K562 (cell line): Measurements from ENCODE around the gene IL37. TPM values are rescaled to one million over a fixed set of nuclear protein-coding genes. Genes with fewer than 3 reads are reported as not detected.

ENCODE experiments used
- CBFA2T3 ChIP-seq: fragments of 450-650 bp; IDR thresholded peaks from 2 replicates; pipeline ENCODE4 v1.6.1; 2017
- CBX5 ChIP-seq: IDR thresholded peaks from 2 replicates; pipeline ENCODE4 v1.6.1; 2014; ENCODE audit warnings: low read depth, borderline replicate concordance
- CHD1 ChIP-seq: fragments of 200-600 bp; sonication (generic); IDR thresholded peaks from one replicate; pipeline ENCODE4 v1.6.1; 2012; ENCODE audit warnings: mild to moderate bottlenecking, moderate library complexity, low read length, inconsistent platforms
- CXXC5 ChIP-seq: fragments of 250-450 bp; sonication (Bioruptor Pico); IDR thresholded peaks from 2 replicates; pipeline ENCODE4 v1.8.0; 2022; ENCODE audit warnings: inconsistent platforms, mild to moderate bottlenecking, moderate library complexity
- DPF2 ChIP-seq: fragments of 450-650 bp; IDR thresholded peaks from 2 replicates; pipeline ENCODE4 v1.6.1; 2016
- ETV5 ChIP-seq: sonication (generic); formaldehyde crosslinking; IDR thresholded peaks from 2 replicates; pipeline ENCODE4 v1.4.0; 2020; ENCODE audit warnings: low read depth, mild to moderate bottlenecking, missing genetic modification reagents
- ETV6 ChIP-seq, 3 experiments: fragments of 150-350 bp in 1 of 3; sonication (generic) in 1 of 3; formaldehyde crosslinking in 1 of 3; IDR thresholded peaks; 2 replicates each; pipeline versions ENCODE4 v1.6.1 to v1.8.0; 2014 to 2022; ENCODE audit warnings: borderline replicate concordance in 2 of 3, low read depth in 2 of 3, antibody characterized with exemption in 1 of 3, low read length in 1 of 3, mild to moderate bottlenecking in 1 of 3, missing genetic modification reagents in 1 of 3
- HDGF ChIP-seq: fragments of 450-650 bp; IDR thresholded peaks from 2 replicates; pipeline ENCODE4 v1.6.1; 2016
- KLF10 ChIP-seq: fragments of 250-450 bp; sonication (Bioruptor Pico); IDR thresholded peaks from 2 replicates; pipeline ENCODE4 v1.6.1; 2021; ENCODE audit warnings: matching md5 sums
- MCM3 ChIP-seq: fragments of 450-650 bp; IDR thresholded peaks from 2 replicates; pipeline ENCODE4 v1.6.1; 2016
- MTA2 ChIP-seq: fragments of 450-650 bp; IDR thresholded peaks from 2 replicates; pipeline ENCODE4 v1.6.1; 2016; ENCODE audit warnings: low read depth
- MYC ChIP-seq, 2 experiments: fragments of 250-450 bp in 1 of 2; sonication (Bioruptor Pico) in 1 of 2; IDR thresholded peaks; 2 replicates each; pipeline versions ENCODE4 v1.5.1 to v1.6.1; 2012 to 2021; ENCODE audit warnings: low read depth in 2 of 2, borderline replicate concordance in 1 of 2, improper control_type of control experiment in 1 of 2, low read length in 1 of 2, mild to moderate bottlenecking in 1 of 2, moderate library complexity in 1 of 2
- NCOA4 ChIP-seq: fragments of 450-650 bp; IDR thresholded peaks from 2 replicates; pipeline ENCODE4 v1.6.1; 2018; ENCODE audit warnings: mild to moderate bottlenecking; ENCODE audit not compliant: partially characterized antibody
- NFYB ChIP-seq: IDR thresholded peaks from 2 replicates; pipeline ENCODE4 v1.6.1; 2011; ENCODE audit warnings: mild to moderate bottlenecking, moderate library complexity; ENCODE audit not compliant: insufficient read length; ENCODE audit errors: extremely low read depth
- NR3C1 ChIP-seq: sonication (generic); formaldehyde crosslinking; IDR thresholded peaks from 2 replicates; pipeline ENCODE4 v1.8.1; 2022; ENCODE audit warnings: missing genetic modification reagents
- NUFIP1 ChIP-seq: fragments of 450-650 bp; IDR thresholded peaks from 2 replicates; pipeline ENCODE4 v1.6.1; 2018; ENCODE audit not compliant: partially characterized antibody
- RBFOX2 ChIP-seq: fragments of 200-400 bp; formaldehyde crosslinking; IDR thresholded peaks from 2 replicates; pipeline ENCODE4 v1.6.1; 2017; ENCODE audit warnings: low read depth, mild to moderate bottlenecking, low read length, moderate library complexity
- RBM14 ChIP-seq: fragments of 200-400 bp; formaldehyde crosslinking; IDR thresholded peaks from 2 replicates; pipeline ENCODE4 v1.6.1; 2018; ENCODE audit warnings: low read depth, mild to moderate bottlenecking, low read length, moderate library complexity, borderline replicate concordance; ENCODE audit not compliant: insufficient read depth
- SAP30 ChIP-seq: fragments of 200-600 bp; sonication (generic); IDR thresholded peaks from 2 replicates; pipeline ENCODE4 v1.6.1; 2012; ENCODE audit warnings: borderline replicate concordance, low read depth, mild to moderate bottlenecking, moderate library complexity, low read length, control low read depth, inconsistent platforms; ENCODE audit not compliant: insufficient read depth, poor library complexity, severe bottlenecking
- SETDB1 ChIP-seq: IDR thresholded peaks from one replicate; pipeline ENCODE4 v1.6.1; 2012; ENCODE audit warnings: low read length, control low read depth, inconsistent platforms
- SMAD3 ChIP-seq: fragments of 450-650 bp; formaldehyde crosslinking; conservative IDR thresholded peaks from 2 replicates; pipeline ENCODE4 v1.4.0; 2020; ENCODE audit warnings: mild to moderate bottlenecking
- SPI1 ChIP-seq: IDR thresholded peaks from 2 replicates; pipeline ENCODE4 v1.6.1; 2011; ENCODE audit warnings: low read depth, low read length, control low read depth, borderline replicate concordance
- SRSF3 ChIP-seq: fragments of 200-400 bp; formaldehyde crosslinking; IDR thresholded peaks from 2 replicates; pipeline ENCODE4 v1.6.1; 2016; ENCODE audit warnings: mild to moderate bottlenecking, low read length, moderate library complexity; ENCODE audit not compliant: insufficient read depth
- TRIM24 ChIP-seq, 2 experiments: fragments of 450-650 bp; IDR thresholded peaks; 2 replicates each; pipeline ENCODE4 v1.6.1; 2016
- ZFP1 ChIP-seq: fragments of 450-650 bp; formaldehyde crosslinking; IDR thresholded peaks from 2 replicates; pipeline ENCODE4 v1.4.0; 2020; ENCODE audit warnings: mild to moderate bottlenecking, mixed read lengths
- polyA plus RNA-seq, 8 experiments: library from polyadenylated mRNA; depleted of rRNA in 4 of 8; stranded (reverse) in 5 of 8; unstranded in 3 of 8; fragments of >200 nt; fragmentation: Nextera tagmentation in 2 of 8; fragmentation: Illumina TruSeq in 1 of 8; extraction: Ambion mirVana in 2 of 8; extraction: Trizol in 1 of 8; gene quantifications; 2 replicates each; pipeline versions ENCODE4 v1.2.1 to v1.2.3, GENCODE V29; 2011 to 2014; ENCODE audit warnings: inconsistent platforms in 1 of 8, missing spikeins in 1 of 8
- total RNA-seq, 7 experiments: library from RNA; depleted of rRNA in 6 of 7; stranded (reverse); fragments of >200 nt in 6 of 7; fragmentation: Illumina TruSeq in 2 of 7; extraction: Trizol in 2 of 7; gene quantifications; 2 replicates each; pipeline versions ENCODE4 v1.2.1 to v1.2.3, GENCODE V29; 2011 to 2021; ENCODE audit warnings: low replicate concordance in 1 of 7
- TF ChIP-seq, protein P1 (sequence below): sonication (generic); formaldehyde crosslinking; IDR thresholded peaks from 2 replicates; pipeline ENCODE4 v1.8.1; 2023; ENCODE audit warnings: mild to moderate bottlenecking, missing genetic modification reagents, moderate library complexity
- TF ChIP-seq, protein P2 (sequence below): sonication (generic); formaldehyde crosslinking; IDR thresholded peaks from 2 replicates; pipeline ENCODE4 v1.9.0; 2022; ENCODE audit warnings: mild to moderate bottlenecking, missing genetic modification reagents
- TF ChIP-seq, protein P3 (sequence below): fragments of 450-650 bp; formaldehyde crosslinking; IDR thresholded peaks from 2 replicates; pipeline ENCODE4 v1.4.0; 2022; ENCODE audit warnings: missing genetic modification characterization

The IL37 gene
- total and polyA plus RNA-seq, 9 of the 15 experiments (the other 6 are each of a cell fraction or from before 2014, with no cell fraction given) = not detected

DNA sequence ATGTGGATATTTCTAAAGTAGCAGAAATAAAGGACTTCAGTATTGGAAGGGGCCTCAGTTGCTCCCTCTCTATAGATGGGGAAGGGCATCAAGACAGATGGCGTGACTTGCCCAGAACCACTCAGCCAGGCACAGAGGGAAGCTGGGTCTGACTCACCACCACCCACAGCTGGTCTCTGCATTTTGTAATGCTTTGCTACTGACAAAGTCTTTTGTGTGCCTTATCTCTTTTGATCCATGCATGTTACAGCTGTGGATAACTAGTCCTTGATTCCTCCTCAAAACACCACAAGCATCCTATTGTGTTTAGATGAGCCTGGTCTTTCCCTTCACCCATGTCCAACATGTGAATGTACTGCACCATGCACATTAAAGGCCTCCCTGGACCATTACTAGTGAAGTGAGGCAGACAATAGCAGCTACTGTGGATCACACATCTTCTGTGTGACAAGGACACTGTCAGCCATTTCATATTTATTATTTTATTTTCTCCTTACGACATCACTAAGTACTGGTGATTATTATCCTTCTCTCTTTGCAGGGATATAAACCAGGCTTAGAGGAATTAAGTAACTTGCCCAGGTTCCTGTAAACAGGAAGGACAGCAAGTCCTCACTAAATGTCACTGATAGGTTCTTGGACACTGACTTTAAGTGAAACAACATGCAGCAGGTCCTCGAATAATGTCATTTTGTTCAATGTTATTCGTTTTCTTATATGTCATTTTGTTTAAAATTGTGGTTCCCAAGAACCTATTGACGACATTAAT lies 29.6 kb upstream of the IL37 start (continued):
- no peak for TF ChIP-seq CXXC5
- TF ChIP-seq CHD1 = no peak
- no peak for TF ChIP-seq NR3C1
- TF ChIP-seq NFYB = no peak
- no peak for TF ChIP-seq SRSF3
- TF ChIP-seq ZFP1 = no peak
- no peak for TF ChIP-seq NCOA4
- TF ChIP-seq ETV5 (CRISPR knock-in tag) = no peak
- peak; percentile 87 for TF ChIP-seq CBFA2T3
- no peak for TF ChIP-seq SAP30
- no peak for TF ChIP-seq KLF10
- TF ChIP-seq MCM3 = no peak
- no peak for TF ChIP-seq MYC (IDR thresholded peaks at IDR 0.05; ENCODE audit: low read depth, low read length)
- TF ChIP-seq MYC (CRISPR knock-in tag; IDR thresholded peaks at IDR 0.05; ENCODE audit: borderline replicate concordance, low read depth) = no peak
- TF ChIP-seq RBM14 = no peak
- no peak for TF ChIP-seq SPI1
- no peak for TF ChIP-seq NUFIP1
- TF ChIP-seq DPF2 = peak; percentile 57
- TF ChIP-seq RBFOX2 = no peak
- 0 out of 2 replicates have a peak, but pooled peaks have one; percentile 27 for TF ChIP-seq MTA2
- TF ChIP-seq HDGF = no peak
- no peak for TF ChIP-seq SMAD3
- TF ChIP-seq CBX5 = no peak
- TF ChIP-seq ETV6 (IDR thresholded peaks at IDR 0.05; ENCODE audit: borderline replicate concordance in 1 of 2, low read depth in 2 of 2, low read length in 1 of 2) = no peak
- no peak for TF ChIP-seq ETV6 (CRISPR knock-in tag; IDR thresholded peaks at IDR 0.05; ENCODE audit: borderline replicate concordance)
- TF ChIP-seq, protein P1, sequence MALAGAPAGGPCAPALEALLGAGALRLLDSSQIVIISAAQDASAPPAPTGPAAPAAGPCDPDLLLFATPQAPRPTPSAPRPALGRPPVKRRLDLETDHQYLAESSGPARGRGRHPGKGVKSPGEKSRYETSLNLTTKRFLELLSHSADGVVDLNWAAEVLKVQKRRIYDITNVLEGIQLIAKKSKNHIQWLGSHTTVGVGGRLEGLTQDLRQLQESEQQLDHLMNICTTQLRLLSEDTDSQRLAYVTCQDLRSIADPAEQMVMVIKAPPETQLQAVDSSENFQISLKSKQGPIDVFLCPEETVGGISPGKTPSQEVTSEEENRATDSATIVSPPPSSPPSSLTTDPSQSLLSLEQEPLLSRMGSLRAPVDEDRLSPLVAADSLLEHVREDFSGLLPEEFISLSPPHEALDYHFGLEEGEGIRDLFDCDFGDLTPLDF = no peak
- peak; percentile 45 to 70; a peak in 3 of 4 replicates for TF ChIP-seq TRIM24 (IDR thresholded peaks at IDR 0.05)
- TF ChIP-seq, protein P2, sequence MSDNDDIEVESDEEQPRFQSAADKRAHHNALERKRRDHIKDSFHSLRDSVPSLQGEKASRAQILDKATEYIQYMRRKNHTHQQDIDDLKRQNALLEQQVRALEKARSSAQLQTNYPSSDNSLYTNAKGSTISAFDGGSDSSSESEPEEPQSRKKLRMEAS (CRISPR knock-in tag) = no peak
- TF ChIP-seq, protein P3, sequence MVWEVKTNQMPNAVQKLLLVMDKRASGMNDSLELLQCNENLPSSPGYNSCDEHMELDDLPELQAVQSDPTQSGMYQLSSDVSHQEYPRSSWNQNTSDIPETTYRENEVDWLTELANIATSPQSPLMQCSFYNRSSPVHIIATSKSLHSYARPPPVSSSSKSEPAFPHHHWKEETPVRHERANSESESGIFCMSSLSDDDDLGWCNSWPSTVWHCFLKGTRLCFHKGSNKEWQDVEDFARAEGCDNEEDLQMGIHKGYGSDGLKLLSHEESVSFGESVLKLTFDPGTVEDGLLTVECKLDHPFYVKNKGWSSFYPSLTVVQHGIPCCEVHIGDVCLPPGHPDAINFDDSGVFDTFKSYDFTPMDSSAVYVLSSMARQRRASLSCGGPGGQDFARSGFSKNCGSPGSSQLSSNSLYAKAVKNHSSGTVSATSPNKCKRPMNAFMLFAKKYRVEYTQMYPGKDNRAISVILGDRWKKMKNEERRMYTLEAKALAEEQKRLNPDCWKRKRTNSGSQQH (CRISPR knock-in tag) = no peak
- no peak for TF ChIP-seq SETDB1
